DOHH2 (cell line): ENCODE data around the gene DPT.

Experiments
- H3F3A ChIP-seq: fragments of 200-600 bp; sonication (generic), shearing (Covaris generic); 2 replicates; pipeline ENCODE4 v1.6.0; 2016; ENCODE audit warnings: antibody characterized with exemption, mild to moderate bottlenecking; ENCODE audit not compliant: control insufficient read depth, insufficient read depth
- H3K27ac ChIP-seq: fragments of 200-600 bp; sonication (generic); 2 replicates; pipeline ENCODE4 v1.5.1; 2014; ENCODE audit warnings: low read depth, mild to moderate bottlenecking, low read length, moderate library complexity
- H3K27me3 ChIP-seq: fragments of 200-600 bp; sonication (generic); 2 replicates; pipeline ENCODE4 v1.6.1; 2014; ENCODE audit warnings: mild to moderate bottlenecking, low read length, mixed read lengths; ENCODE audit not compliant: control insufficient read depth
- H3K36me3 ChIP-seq: fragments of 200-600 bp; sonication (generic); 2 replicates; pipeline ENCODE4 v1.6.1; 2014; ENCODE audit warnings: mild to moderate bottlenecking, low read length, moderate library complexity, mixed read lengths; ENCODE audit not compliant: control insufficient read depth
- H3K4me1 ChIP-seq: fragments of 200-600 bp; sonication (generic); 2 replicates; pipeline ENCODE4 v1.6.1; 2014; ENCODE audit warnings: mild to moderate bottlenecking, low read length, mixed read lengths; ENCODE audit not compliant: control insufficient read depth
- H3K4me2 ChIP-seq: fragments of 200-600 bp; sonication (generic); 2 replicates; pipeline ENCODE4 v1.6.0; 2014; ENCODE audit warnings: mild to moderate bottlenecking, low read length, moderate library complexity
- H3K4me3 ChIP-seq: fragments of 200-600 bp; sonication (generic); 2 replicates; pipeline ENCODE4 v1.5.1; 2014; ENCODE audit warnings: mild to moderate bottlenecking, low read length, mixed read lengths
- H3K79me2 ChIP-seq: fragments of 200-600 bp; sonication (generic); 2 replicates; pipeline ENCODE4 v1.6.1; 2014; ENCODE audit warnings: mild to moderate bottlenecking, low read length, mixed read lengths; ENCODE audit not compliant: control insufficient read depth
- H3K9me2 ChIP-seq: fragments of 200-600 bp; sonication (generic); replicated peaks from 2 replicates; pipeline ENCODE4 v1.6.1; 2014; ENCODE audit warnings: mild to moderate bottlenecking, low read length, mixed read lengths; ENCODE audit not compliant: control insufficient read depth
- H3K9me3 ChIP-seq: fragments of 200-600 bp; sonication (generic); 2 replicates; pipeline ENCODE4 v1.6.1; 2014; ENCODE audit warnings: antibody characterized with exemption, low read length, mixed read lengths; ENCODE audit not compliant: control insufficient read depth, insufficient read depth
- H4K20me1 ChIP-seq: fragments of 200-600 bp; sonication (generic); 2 replicates; pipeline ENCODE4 v1.6.0; 2014; ENCODE audit warnings: low read depth, mild to moderate bottlenecking, antibody characterized with exemption, low read length, moderate library complexity; ENCODE audit not compliant: control insufficient read depth, insufficient read depth
- CTCF ChIP-seq: fragments of 200-600 bp; sonication (generic); IDR thresholded peaks from one replicate; pipeline ENCODE4 v1.5.1; 2014; ENCODE audit warnings: antibody characterized with exemption, mild to moderate bottlenecking, low read depth, low read length; ENCODE audit not compliant: poor library complexity, severe bottlenecking
- EZH2phosphoT487 ChIP-seq: fragments of 200-600 bp; sonication (generic); IDR thresholded peaks from 2 replicates; pipeline ENCODE4 v1.6.1; 2017; ENCODE audit warnings: borderline replicate concordance, mild to moderate bottlenecking, antibody characterized with exemption, low read length, moderate library complexity, mixed read lengths

The DPT gene

GRCh38 chr1:168665975-168666374 is 63.0 kb downstream of the DPT start:
- H4K20me1 ChIP-seq = no peaks in the 10 kb centered on the region
- H3K4me3 ChIP-seq = no peak overlapping the region
- no peaks in the 10 kb centered on the region for H3K4me1 ChIP-seq
- H3K9me3 ChIP-seq = no peaks in the 10 kb centered on the region
- no peak overlapping the region for H3K27ac ChIP-seq
- H3K9me2 ChIP-seq = no peaks in the 10 kb centered on the region
- H3K36me3 ChIP-seq = no peaks in the 10 kb centered on the region
- H3K4me2 ChIP-seq = no peak overlapping the region
- H3K27me3 ChIP-seq = no peaks in the 10 kb centered on the region
- H3K79me2 ChIP-seq = no peaks in the 10 kb centered on the region
- TF ChIP-seq CTCF = no peak
- TF ChIP-seq EZH2phosphoT487 = no peak
- no peaks in the 10 kb centered on the region for H3F3A ChIP-seq

- H3K4me1 ChIP-seq = no peaks in the 10 kb centered on the region
- H3K9me3 ChIP-seq = no peaks in the 10 kb centered on the region
- no peaks in the 10 kb centered on the region for H3K27me3 ChIP-seq
- no peak overlapping the region for H3K4me2 ChIP-seq
- no peaks in the 10 kb centered on the region for H3K9me2 ChIP-seq
- H3F3A ChIP-seq = no peaks in the 10 kb centered on the region
- no peaks in the 10 kb centered on the region for H3K79me2 ChIP-seq
- TF ChIP-seq CTCF = no peak
- no peak for TF ChIP-seq EZH2phosphoT487
- no peaks in the 10 kb centered on the region for H4K20me1 ChIP-seq
- no peaks in the 10 kb centered on the region for H3K36me3 ChIP-seq
- H3K4me3 ChIP-seq = no peak overlapping the region
- no peak overlapping the region for H3K27ac ChIP-seq
These were observed 64.8 kb downstream of the DPT start for GRCh38 chr1:168664069-168664834.

- Histone ChIP-seq H3K4me1 (no peaks in the 10 kb centered on the region), H4K20me1 (no peaks in the 10 kb centered on the region), H3K27me3 (no peaks in the 10 kb centered on the region), H3K4me2 (no peak overlapping the region), H3K9me2 (no peaks in the 10 kb centered on the region), H3K9me3 (no peaks in the 10 kb centered on the region), H3F3A (no peaks in the 10 kb centered on the region), H3K4me3 (no peak overlapping the region), H3K36me3 (no peaks in the 10 kb centered on the region), H3K27ac (no peak overlapping the region), H3K79me2 (no peaks in the 10 kb centered on the region)
- TF ChIP-seq EZH2phosphoT487 (no peak), CTCF (no peak)
These were observed 72.5 kb downstream of the DPT start for GRCh38 chr1:168656485-168656884.
